GM19455 (cell line): ENCODE measurements around the gene MTMR4.
"Not testable (repeated sequence)": the region's sequence is repeated elsewhere in the genome, so short reads cannot be mapped to it uniquely, and the experiment has no call there.

Source experiments
- ATAC-seq: cut with Tn5 transposase; IDR thresholded peaks from one replicate; pipeline ENCODE4 v1.9.1; 2021; ENCODE audit not compliant: unreplicated experiment

The MTMR4 gene

GRCh38 chr17:58493506-58493905 lies 20.9 kb downstream of the MTMR4 start:
- no peak for ATAC-seq

- no peak for ATAC-seq
These were observed 22.0 kb downstream of the MTMR4 start for GRCh38 chr17:58492238-58493121.

GRCh38 chr17:58491510-58492045 lies 22.9 kb downstream of the MTMR4 start:
- no peak for ATAC-seq

- ATAC-seq = no peak
These were observed 26.0 kb downstream of the MTMR4 start for GRCh38 chr17:58488428-58488890.

GRCh38 chr17:58487589-58488427 lies 26.6 kb downstream of the MTMR4 start, which contains the start of gene HSF5:
TSS of gene HSF5 (minus strand) at chr17:58488408. CDS start at chr17:58488274, 134 bp downstream.
- no peak for ATAC-seq

- ATAC-seq = no peak
These were observed 29.8 kb downstream of the MTMR4 start for GRCh38 chr17:58484600-58484999.

GRCh38 chr17:58481798-58482197 lies 32.6 kb downstream of the MTMR4 start:
- not testable (repeated sequence) for ATAC-seq

- ATAC-seq = no peak
These were observed 34.3 kb downstream of the MTMR4 start for GRCh38 chr17:58480090-58480489.

GRCh38 chr17:58476812-58477211 lies 37.6 kb downstream of the MTMR4 start:
- no peak for ATAC-seq

GRCh38 chr17:58475985-58476384 lies 38.5 kb downstream of the MTMR4 start:
- no peak for ATAC-seq

- no peak for ATAC-seq
These were observed 44.1 kb downstream of the MTMR4 start for GRCh38 chr17:58470356-58470755.

GRCh38 chr17:58468944-58469343 lies 45.5 kb downstream of the MTMR4 start:
- ATAC-seq = no peak

- no peak for ATAC-seq
These were observed 58.9 kb downstream of the MTMR4 start for GRCh38 chr17:58455491-58455890.

- ATAC-seq = no peak
These were observed 61.7 kb downstream of the MTMR4 start for GRCh38 chr17:58452738-58453137.

GRCh38 chr17:58447039-58447975 lies 67.1 kb downstream of the MTMR4 start:
- no peak for ATAC-seq

- ATAC-seq = no peak
These were observed 68.4 kb downstream of the MTMR4 start for GRCh38 chr17:58446086-58446485.
